Measurements from ENCODE around the gene DEXI. TPM values are rescaled to one million over a fixed set of nuclear protein-coding genes. Genes with fewer than 3 reads are reported as not detected.

The DEXI gene
- total and polyA plus RNA-seq, 2 of the 13 experiments (the other 11 are each of a cell fraction or from before 2014, with no cell fraction given), result 51.5 to 70.4 TPM

DNA sequence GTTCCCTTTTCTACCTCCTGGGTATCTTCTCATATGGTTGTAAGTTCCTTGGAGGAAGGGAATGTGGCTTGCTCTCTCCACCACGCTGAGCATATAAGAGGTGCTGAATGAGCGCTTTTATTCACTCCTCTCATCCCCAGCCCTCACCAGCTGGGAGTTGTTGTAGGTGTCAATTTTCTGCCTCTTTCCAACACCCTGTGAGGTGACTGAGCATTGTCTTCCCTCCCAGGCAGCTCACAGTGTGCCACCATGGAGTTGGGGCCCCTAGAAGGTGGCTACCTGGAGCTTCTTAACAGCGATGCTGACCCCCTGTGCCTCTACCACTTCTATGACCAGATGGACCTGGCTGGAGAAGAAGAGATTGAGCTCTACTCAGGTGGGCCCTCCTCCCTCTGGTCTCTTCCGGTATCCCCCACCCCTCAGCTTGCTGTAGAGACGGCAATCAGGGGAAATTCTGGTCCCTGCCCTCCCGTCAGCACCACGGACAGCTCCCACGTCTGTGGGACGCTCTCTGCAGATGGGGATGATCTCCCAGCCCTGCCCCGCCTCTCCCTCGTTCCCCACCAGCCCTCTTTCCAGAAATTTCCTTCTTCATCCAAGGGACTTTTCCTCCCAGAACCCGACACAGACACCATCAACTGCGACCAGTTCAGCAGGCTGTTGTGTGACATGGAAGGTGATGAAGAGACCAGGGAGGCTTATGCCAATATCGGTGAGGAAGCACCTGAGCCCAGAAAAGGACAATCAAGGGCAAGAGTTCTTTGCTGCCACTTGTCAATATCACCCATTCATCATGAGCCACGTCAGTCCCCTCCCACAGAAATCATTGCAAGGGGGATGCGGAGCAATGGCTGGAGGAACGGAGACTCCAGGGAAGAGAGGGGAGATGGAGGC lies 47.0 kb downstream of the DEXI start (continued):
- TF ChIP-seq, protein P1, sequence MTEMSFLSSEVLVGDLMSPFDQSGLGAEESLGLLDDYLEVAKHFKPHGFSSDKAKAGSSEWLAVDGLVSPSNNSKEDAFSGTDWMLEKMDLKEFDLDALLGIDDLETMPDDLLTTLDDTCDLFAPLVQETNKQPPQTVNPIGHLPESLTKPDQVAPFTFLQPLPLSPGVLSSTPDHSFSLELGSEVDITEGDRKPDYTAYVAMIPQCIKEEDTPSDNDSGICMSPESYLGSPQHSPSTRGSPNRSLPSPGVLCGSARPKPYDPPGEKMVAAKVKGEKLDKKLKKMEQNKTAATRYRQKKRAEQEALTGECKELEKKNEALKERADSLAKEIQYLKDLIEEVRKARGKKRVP (CRISPR knock-in tag; IDR thresholded peaks at IDR 0.05), result peak in 1 of 2 experiments; percentile 76; a peak in 2 of 4 replicates
- TF ChIP-seq, protein P2, sequence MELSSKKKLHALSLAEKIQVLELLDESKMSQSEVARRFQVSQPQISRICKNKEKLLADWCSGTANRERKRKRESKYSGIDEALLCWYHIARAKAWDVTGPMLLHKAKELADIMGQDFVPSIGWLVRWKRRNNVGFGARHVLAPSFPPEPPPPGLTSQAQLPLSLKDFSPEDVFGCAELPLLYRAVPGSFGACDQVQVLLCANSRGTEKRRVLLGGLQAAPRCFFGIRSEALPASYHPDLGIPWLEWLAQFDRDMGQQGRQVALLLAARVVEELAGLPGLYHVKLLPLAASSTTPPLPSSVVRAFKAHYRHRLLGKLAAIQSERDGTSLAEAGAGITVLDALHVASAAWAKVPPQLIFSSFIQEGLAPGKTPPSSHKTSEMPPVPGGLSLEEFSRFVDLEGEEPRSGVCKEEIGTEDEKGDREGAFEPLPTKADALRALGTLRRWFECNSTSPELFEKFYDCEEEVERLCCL (CRISPR knock-in tag; IDR thresholded peaks at IDR 0.05; ENCODE audit: borderline replicate concordance), result no peak
- TF ChIP-seq ZFYVE20 (CRISPR knock-in tag; IDR thresholded peaks at IDR 0.05; ENCODE audit: borderline replicate concordance, low read depth) (peak; percentile 95; the same call in 1 of the 2 replicates), ZNF552 (CRISPR knock-in tag; IDR thresholded peaks at IDR 0.05; ENCODE audit: borderline replicate concordance) (0 out of 2 replicates have a peak, but pooled peaks have one; percentile 59), ZNF264 (CRISPR knock-in tag; IDR thresholded peaks at IDR 0.05) (peak; percentile 84; the same call in 1 of the 2 replicates), TCF7L2 (IDR thresholded peaks at IDR 0.05; ENCODE audit: low read depth, low read length) (no peak), JARID2 (CRISPR knock-in tag; IDR thresholded peaks at IDR 0.05; ENCODE audit: insufficient replicate concordance) (no peak), PTBP1 (IDR thresholded peaks at IDR 0.05; ENCODE audit: low read depth, low read length, poor library complexity, severe bottlenecking) (no peak), ZSCAN31 (CRISPR knock-in tag; IDR thresholded peaks at IDR 0.05; ENCODE audit: low read depth) (peak; percentile 93), NFKB2 (CRISPR knock-in tag; IDR thresholded peaks at IDR 0.05; ENCODE audit: borderline replicate concordance) (peak; percentile 98), ZNF337 (CRISPR knock-in tag; IDR thresholded peaks at IDR 0.05; ENCODE audit: borderline replicate concordance, low read depth) (no peak; the same call in 1 of the 2 replicates), RAD21 (CRISPR knock-in tag; IDR thresholded peaks at IDR 0.05) (no peak; the same call in 1 of the 2 replicates), MTF2 (CRISPR knock-in tag; IDR thresholded peaks at IDR 0.05; ENCODE audit: borderline replicate concordance) (no peak), ZFP36L1 (CRISPR knock-in tag; IDR thresholded peaks at IDR 0.05) (no peak), ZMAT3 (CRISPR knock-in tag; conservative IDR thresholded peaks at IDR 0.05) (peak; percentile 97)
- TF ChIP-seq, protein P3, sequence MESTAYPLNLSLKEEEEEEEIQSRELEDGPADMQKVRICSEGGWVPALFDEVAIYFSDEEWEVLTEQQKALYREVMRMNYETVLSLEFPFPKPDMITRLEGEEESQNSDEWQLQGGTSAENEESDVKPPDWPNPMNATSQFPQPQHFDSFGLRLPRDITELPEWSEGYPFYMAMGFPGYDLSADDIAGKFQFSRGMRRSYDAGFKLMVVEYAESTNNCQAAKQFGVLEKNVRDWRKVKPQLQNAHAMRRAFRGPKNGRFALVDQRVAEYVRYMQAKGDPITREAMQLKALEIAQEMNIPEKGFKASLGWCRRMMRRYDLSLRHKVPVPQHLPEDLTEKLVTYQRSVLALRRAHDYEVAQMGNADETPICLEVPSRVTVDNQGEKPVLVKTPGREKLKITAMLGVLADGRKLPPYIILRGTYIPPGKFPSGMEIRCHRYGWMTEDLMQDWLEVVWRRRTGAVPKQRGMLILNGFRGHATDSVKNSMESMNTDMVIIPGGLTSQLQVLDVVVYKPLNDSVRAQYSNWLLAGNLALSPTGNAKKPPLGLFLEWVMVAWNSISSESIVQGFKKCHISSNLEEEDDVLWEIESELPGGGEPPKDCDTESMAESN (CRISPR knock-in tag; conservative IDR thresholded peaks at IDR 0.05), result peak; percentile 74; the same call in 1 of the 2 replicates
- TF ChIP-seq, protein P4, sequence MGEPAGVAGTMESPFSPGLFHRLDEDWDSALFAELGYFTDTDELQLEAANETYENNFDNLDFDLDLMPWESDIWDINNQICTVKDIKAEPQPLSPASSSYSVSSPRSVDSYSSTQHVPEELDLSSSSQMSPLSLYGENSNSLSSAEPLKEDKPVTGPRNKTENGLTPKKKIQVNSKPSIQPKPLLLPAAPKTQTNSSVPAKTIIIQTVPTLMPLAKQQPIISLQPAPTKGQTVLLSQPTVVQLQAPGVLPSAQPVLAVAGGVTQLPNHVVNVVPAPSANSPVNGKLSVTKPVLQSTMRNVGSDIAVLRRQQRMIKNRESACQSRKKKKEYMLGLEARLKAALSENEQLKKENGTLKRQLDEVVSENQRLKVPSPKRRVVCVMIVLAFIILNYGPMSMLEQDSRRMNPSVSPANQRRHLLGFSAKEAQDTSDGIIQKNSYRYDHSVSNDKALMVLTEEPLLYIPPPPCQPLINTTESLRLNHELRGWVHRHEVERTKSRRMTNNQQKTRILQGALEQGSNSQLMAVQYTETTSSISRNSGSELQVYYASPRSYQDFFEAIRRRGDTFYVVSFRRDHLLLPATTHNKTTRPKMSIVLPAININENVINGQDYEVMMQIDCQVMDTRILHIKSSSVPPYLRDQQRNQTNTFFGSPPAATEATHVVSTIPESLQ (CRISPR knock-in tag; conservative IDR thresholded peaks at IDR 0.05), result peak; percentile 97; the same call in 1 of the 2 replicates
- TF ChIP-seq, protein P5, sequence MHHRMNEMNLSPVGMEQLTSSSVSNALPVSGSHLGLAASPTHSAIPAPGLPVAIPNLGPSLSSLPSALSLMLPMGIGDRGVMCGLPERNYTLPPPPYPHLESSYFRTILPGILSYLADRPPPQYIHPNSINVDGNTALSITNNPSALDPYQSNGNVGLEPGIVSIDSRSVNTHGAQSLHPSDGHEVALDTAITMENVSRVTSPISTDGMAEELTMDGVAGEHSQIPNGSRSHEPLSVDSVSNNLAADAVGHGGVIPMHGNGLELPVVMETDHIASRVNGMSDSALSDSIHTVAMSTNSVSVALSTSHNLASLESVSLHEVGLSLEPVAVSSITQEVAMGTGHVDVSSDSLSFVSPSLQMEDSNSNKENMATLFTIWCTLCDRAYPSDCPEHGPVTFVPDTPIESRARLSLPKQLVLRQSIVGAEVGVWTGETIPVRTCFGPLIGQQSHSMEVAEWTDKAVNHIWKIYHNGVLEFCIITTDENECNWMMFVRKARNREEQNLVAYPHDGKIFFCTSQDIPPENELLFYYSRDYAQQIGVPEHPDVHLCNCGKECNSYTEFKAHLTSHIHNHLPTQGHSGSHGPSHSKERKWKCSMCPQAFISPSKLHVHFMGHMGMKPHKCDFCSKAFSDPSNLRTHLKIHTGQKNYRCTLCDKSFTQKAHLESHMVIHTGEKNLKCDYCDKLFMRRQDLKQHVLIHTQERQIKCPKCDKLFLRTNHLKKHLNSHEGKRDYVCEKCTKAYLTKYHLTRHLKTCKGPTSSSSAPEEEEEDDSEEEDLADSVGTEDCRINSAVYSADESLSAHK (CRISPR knock-in tag; IDR thresholded peaks at IDR 0.05; ENCODE audit: borderline replicate concordance), result peak; percentile 92; the same call in 1 of the 2 replicates
